GM12873 (cell line): ENCODE measurements around the gene GUCY2C.

Experiments
- CTCF ChIP-seq: IDR thresholded peaks from 2 replicates; pipeline ENCODE4 v1.5.1; 2012; ENCODE audit warnings: low read depth, mild to moderate bottlenecking, moderate library complexity, low read length, control low read depth; ENCODE audit not compliant: insufficient read depth; ENCODE audit errors: missing control alignments

Gene GUCY2C

GRCh38 chr12:14607568-14607967 lies 88.8 kb downstream of the GUCY2C start:
- TF ChIP-seq CTCF, result no peak

DNA sequence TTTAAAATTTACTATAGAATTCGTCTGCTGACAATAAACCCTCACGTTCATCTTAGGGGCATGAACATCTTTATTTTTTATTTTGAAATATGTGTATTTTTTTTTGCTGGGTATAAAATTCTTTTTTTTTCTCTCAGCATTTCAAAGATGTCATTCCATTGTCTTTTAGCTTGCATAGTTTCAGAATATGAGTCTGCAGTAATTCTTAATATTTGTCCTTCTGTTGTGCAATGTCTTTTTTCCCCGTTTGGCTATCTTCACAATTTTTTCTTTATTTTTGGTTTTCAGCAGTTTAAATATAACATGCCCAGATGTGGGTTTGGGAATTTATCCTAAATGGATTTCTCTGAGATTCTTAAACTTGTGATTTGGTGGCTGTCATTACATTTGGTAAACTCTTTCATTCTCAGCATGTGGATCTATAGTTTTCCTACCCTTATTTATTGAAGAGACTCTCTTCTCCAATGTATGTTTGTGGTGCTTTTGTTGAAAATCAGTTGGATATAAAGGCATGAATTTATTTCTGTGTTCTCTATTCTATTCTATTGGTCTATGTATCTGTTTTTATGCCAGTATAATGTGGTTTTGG lies 90.9 kb downstream of the GUCY2C start:
- TF ChIP-seq CTCF, result no peak

- TF ChIP-seq CTCF, result no peak
These were observed 94.5 kb downstream of the GUCY2C start for GRCh38 chr12:14601692-14602478.

- TF ChIP-seq CTCF, result no peak
These were observed 98.9 kb downstream of the GUCY2C start for GRCh38 chr12:14597480-14597879.

DNA sequence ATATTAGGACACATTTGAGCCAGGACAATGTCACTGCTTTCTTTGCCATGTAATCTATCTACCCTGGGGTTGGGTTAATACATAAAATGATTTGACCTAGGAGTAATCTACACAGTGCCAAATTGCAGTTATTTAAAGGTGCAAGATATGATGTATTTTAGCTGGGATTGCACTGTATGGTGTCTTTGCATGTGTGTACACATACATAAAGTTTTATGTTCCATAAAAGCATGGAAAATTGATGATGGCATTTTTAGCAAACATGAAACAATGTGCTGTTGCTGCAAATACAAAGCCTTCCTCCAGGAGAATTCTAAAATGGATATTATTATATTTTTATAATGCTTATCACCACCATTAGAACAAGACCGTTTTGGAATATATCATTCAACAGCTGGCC lies 104.7 kb downstream of the GUCY2C start:
- TF ChIP-seq CTCF, result no peak

DNA sequence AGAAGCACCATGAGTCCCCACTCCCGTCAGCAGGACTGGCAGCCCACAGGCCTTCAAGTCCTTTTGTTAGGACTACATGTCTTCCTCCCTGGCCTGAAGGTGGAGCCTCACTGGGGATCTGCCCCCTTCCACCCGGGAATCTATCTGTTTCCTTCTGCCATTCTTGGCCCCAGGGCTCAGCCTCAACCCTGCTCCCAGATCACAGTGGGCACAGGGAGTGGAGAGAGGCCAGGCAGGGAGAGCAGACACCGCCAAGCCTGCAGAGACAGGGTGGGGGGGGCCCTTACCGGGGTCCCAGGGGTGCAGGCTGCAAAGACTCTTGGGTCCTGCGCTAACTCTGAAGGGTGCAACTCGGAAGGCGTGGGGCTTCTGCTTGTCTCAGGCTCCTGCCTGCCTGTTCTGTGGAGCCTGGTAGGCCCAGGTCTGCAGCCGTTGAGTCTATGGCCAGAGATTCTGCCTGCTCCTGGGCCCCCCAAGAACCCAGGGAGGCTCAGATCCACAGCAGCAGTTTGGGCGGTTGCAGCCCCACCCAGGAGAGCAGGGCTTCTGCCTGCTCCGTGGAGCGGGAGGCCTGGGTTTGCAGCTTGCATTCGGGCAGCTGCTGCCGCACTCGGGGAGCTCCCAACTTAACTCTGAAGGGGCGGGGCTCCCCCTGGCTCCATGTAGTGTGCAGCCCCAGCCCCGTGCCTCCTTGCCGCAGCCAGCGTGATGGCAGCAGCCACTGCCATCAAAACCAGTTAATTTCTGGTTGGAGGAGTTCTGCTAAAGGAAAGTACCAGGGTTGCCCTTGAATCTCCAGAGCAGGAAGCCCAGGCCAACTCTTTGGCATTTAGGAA lies 107.0 kb downstream of the GUCY2C start:
- TF ChIP-seq CTCF, result no peak

DNA sequence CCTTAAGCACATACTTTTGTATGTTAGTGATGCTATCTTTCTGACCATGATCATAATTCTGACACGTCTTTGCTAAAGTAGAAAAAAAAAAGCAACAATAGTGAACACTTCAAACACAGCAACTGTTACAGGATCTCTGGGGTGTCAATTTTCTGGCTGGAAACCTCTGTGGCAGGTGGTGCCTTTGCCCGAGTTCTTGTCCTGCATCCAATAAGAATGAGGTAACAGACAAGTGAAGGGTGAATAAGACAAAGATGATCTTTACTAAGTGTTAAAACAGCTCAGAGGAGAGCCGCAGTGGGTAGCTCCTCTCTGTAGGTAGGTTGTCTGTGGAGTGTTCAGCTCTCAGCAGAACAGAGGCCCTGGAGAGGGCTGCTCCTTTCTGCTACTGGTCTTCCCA lies 107.8 kb downstream of the GUCY2C start:
- TF ChIP-seq CTCF, result no peak
